ENCODE data around the gene OPN1LW.

GRCh38 chrX:154120567-154120966 lies 23.5 kb upstream of the OPN1LW start:
- TF ChIP-seq CTCF (conservative IDR thresholded peaks at IDR 0.05; ENCODE audit: low read depth, low read length) (no peak), EZH2 (IDR thresholded peaks at IDR 0.05; ENCODE audit: low read length, unreplicated experiment) (no peak), EZH2phosphoT487 (IDR thresholded peaks at IDR 0.05; ENCODE audit: borderline replicate concordance, low read length) (no peak)

Data from PC-3 (cell line).